Lung microvascular endothelial cell (primary cell): ENCODE measurements around the gene KLRC4. TPM values are rescaled to one million over a fixed set of nuclear protein-coding genes. Genes with fewer than 3 reads are reported as not detected.
"Not testable (repeated sequence)": the region's sequence is repeated elsewhere in the genome, so short reads cannot be mapped to it uniquely, and the experiment has no call there.

Source experiments
- DNase-seq, 2 donors: peaks; one replicate each; pipeline versions ENCODE4 v3.0.0 to v3.0.0-alpha.2; 2010; ENCODE audit warnings: low read depth in 2 of 2
- total RNA-seq: library from RNA; depleted of rRNA; stranded (reverse); fragments of >200 nt; gene quantifications from 2 replicates; pipeline ENCODE4 v1.2.1, GENCODE V29; 2014

KLRC4 gene
- total RNA-seq, 1 donor from 2014 or later: not detected

GRCh38 chr12:10368206-10369171 lies 41.1 kb downstream of the KLRC4 start:
- DNase-seq: no peak

GRCh38 chr12:10367714-10368113 lies 41.8 kb downstream of the KLRC4 start:
- DNase-seq: not testable (repeated sequence)

DNA sequence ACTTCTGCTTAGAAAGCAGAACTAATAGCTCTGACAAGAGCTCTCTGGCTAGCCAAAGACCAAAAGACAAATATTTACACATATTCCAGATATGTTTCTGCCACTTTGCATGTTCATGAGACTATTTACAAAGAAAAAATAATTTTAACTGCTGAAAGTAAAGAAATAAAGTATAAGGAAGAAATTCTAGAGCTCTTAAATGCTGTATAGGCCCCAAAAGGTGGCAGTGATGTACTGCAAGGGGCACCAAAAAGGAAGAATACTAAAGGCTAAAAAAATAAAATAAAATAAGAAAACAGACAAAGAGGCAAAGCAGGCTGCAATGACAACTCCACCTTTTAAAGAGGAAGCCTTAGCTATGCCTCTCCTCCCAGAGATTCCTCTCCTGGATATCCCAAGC lies 42.7 kb downstream of the KLRC4 start:
- DNase-seq: peak in 1 of 2 donors; percentile 21

DNA sequence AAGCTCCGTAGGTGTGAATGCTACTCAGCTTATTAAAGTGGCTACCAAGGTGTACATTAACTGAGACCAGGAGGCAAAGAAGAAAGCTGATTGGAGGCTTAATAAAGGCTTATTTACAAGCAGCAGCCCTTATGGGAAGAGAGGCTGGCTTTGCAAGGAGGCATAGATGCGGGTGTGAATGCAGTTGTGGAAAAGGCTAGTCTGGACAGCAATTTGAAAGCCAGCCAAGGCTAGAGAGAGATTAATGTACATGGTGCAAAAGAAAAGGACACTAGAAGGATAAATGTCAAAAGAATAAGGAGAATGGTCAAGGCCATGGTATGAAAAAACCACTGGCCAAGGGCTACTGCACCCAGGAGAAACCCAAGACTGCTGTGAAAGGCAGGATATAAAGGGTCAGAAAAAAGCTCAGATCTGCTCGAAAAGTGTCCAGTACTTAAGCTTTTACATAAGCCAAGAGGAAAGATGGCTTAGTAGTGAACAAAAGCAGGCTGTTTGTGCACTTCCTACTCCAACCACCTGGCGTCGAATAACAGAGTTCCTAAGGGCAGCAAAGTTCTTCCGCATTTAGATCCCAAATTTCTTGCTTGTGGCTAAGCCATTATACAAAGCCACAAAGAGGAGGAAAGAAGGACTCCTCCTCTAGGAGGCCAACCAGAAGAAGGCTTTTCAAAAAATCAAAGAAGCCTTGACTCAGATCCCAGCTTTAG lies 43.7 kb downstream of the KLRC4 start:
- DNase-seq: peak in 1 of 2 donors; percentile 18

GRCh38 chr12:10364815-10365622 lies 44.5 kb downstream of the KLRC4 start:
- peak; percentile 87 to 89 for DNase-seq

- peak; percentile 68 to 69 for DNase-seq
Measured at GRCh38 chr12:10363914-10364814, 45.4 kb downstream of the KLRC4 start.

DNA sequence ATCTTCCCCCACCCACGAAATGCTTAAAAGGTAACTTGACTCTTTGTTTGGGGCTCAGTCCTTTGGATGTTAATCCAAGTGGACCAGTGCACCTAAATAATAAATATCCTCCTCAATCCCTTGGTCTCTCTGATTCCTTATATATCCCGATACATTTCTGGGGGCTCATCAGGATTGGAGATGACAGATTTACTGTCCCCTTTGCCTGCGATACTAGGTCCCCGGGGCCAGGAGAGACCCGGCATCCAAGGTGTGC lies 46.0 kb downstream of the KLRC4 start:
- no peak for DNase-seq

DNA sequence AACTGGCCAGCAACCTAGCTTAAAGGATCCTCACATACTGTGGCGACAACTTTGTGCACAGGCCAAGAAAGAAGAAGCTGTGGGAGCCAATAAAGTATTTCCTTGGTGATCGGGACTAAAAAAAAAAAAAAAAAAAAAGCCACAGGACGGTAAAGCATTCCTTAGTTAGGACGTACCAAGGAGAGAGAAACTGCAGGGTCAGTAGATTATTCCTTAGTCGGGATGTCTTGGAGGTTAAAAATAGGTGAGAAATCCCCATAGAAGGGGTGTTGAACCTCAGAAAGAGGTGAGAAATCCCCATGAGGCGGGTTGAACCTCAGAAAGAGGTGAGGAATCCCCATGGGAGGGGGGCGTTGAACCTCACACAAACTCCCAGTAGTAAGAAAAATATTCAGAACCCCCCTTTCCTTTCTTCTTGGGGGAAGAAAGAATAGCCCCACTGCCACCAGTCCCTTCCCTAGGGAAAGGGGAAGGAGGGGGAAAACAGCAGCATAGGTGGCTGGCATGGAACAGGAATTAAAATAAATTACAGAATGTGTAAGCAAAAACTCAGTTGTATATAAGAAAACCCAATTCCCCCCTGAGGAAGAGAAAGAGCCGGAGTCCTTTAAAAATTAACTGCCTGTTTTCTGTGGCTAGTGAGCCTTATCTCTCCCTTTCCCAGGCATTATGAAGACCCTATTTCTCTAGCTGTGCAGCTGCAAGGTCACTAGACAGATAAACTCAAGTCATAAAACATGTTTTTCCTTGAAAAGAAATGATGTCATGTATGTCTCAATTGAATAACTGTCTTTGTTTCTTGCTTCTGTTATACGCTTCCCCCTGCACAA lies 46.5 kb downstream of the KLRC4 start:
- DNase-seq: no peak

GRCh38 chr12:10362325-10362724 lies 47.2 kb downstream of the KLRC4 start:
- DNase-seq: no peak

DNA sequence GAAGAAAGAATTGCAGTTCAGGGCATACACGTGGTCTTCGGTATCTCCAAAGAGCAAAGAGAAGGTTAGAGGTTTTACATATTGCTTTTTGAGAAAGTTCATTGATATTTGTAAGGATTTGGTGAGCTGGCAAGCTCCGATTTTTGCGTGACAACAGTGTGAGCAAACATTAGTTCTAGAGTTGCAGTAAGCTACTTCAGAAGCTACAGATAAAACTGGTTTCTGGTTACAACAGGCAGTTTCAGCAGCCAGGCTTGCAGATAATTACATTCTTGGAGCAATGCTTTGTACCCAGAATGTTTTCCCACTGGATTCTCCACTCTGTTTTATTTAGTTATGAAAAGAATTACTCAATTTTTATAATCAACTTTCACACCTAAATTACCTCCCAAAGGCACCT lies 47.9 kb downstream of the KLRC4 start:
- DNase-seq: no peak

GRCh38 chr12:10361084-10361483 lies 48.5 kb downstream of the KLRC4 start:
- DNase-seq: no peak

DNA sequence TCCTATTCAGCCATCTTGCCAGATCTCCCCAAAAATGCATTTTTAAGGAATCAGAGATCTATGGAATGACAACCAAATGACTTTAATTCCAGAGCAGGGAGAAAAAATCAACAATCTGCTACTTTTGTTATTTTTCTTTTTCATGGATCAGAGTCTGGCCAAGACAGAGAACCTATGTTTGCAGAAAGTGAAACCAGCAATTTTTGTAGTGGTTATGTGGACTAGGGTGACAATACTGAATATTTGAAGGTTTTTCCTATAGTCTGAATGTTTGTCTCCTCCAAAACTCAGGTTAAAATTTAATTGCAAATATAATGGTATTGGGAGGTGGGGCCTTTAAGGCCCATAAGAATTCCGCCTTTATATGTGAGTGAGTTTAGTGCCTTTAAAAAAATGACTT lies 50.6 kb downstream of the KLRC4 start:
- DNase-seq: no peak

GRCh38 chr12:10358131-10358530 lies 51.4 kb downstream of the KLRC4 start:
- DNase-seq: no peak

Other genes with a start within 250 kb of the KLRC4 start
- not detected in 2 replicates for gene OLR1, start 237.6 kb downstream of the KLRC4 start, total RNA-seq
- not detected in 2 replicates for gene TMEM52B, start 230.7 kb downstream of the KLRC4 start, total RNA-seq
- 72.4 and 159 TPM in 2 replicates for gene GABARAPL1, start 196.9 kb downstream of the KLRC4 start, total RNA-seq
- under 0.01 and 0.20 TPM in 2 replicates for gene KLRD1, start 101.9 kb downstream of the KLRC4 start, total RNA-seq
- gene KLRK1, start 19.7 kb downstream of the KLRC4 start, total RNA-seq: not detected in 2 replicates
- not detected in 2 replicates for gene KLRC3, start 10.8 kb upstream of the KLRC4 start, total RNA-seq
- gene KLRC2, start 26.3 kb upstream of the KLRC4 start, total RNA-seq: not detected in 2 replicates
- gene KLRC1, start 43.6 kb upstream of the KLRC4 start, total RNA-seq: not detected in 2 replicates
- 0.60 and 7.8 TPM in 2 replicates for gene EIF2S3B, start 96.1 kb upstream of the KLRC4 start, total RNA-seq
- 6.1 and 13.5 TPM in 2 replicates for gene MAGOHB, start 203.9 kb upstream of the KLRC4 start, total RNA-seq